MCF 10A (cell line): Measurements from ENCODE around the gene NPM3. TPM values are rescaled to one million over a fixed set of nuclear protein-coding genes. Genes with fewer than 3 reads are reported as not detected.

ENCODE experiments used
- BruUV-seq: library from RNA; stranded (reverse); fragments of 400-500 nt; replicated peaks from 2 replicates; lab custom pipeline; 2021; lab: Mats Ljungman, UMichigan
- CTCF ChIA-PET: fragments of 300-600 bp; sonication (Branson Sonifier 250); formaldehyde crosslinking; extraction: SDS; loops from one replicate; lab custom pipeline; 2021; ENCODE audit warnings: antibody characterized with exemption, inconsistent platforms; lab: Yijun Ruan, JAX
- POLR2A ChIA-PET: fragments of 300-600, 350-650 bp; sonication (Branson Sonifier 250); formaldehyde crosslinking; extraction: SDS; loops from one replicate; lab custom pipeline; 2020; ENCODE audit warnings: antibody characterized with exemption, inconsistent platforms; lab: Yijun Ruan, JAX
- DNase-seq: peaks from one replicate; pipeline ENCODE4 v3.0.0-alpha.2; 2018; ENCODE audit not compliant: unreplicated experiment
- H3K27ac Mint-ChIP-seq: one replicate; pipeline ENCODE4 v1.8.0; 2022; ENCODE audit warnings: mild to moderate bottlenecking, low read depth, mixed read lengths; ENCODE audit not compliant: unreplicated experiment
- H3K27me3 Mint-ChIP-seq: one replicate; pipeline ENCODE4 v1.8.0; 2022; ENCODE audit warnings: mixed read lengths; ENCODE audit not compliant: insufficient read depth, unreplicated experiment
- H3K36me3 Mint-ChIP-seq: one replicate; pipeline ENCODE4 v1.8.0; 2022; ENCODE audit warnings: mild to moderate bottlenecking, moderate library complexity, mixed read lengths; ENCODE audit not compliant: insufficient read depth, unreplicated experiment
- H3K4me1 Mint-ChIP-seq: one replicate; pipeline ENCODE4 v1.8.0; 2022; ENCODE audit warnings: mixed read lengths; ENCODE audit not compliant: insufficient read depth, unreplicated experiment
- H3K4me3 Mint-ChIP-seq: one replicate; pipeline ENCODE4 v1.8.0; 2022; ENCODE audit warnings: mild to moderate bottlenecking, moderate library complexity, mixed read lengths; ENCODE audit not compliant: unreplicated experiment
- H3K9me3 Mint-ChIP-seq: one replicate; pipeline ENCODE4 v1.8.0; 2022; ENCODE audit warnings: mixed read lengths; ENCODE audit not compliant: unreplicated experiment
- intact Hi-C: fragments of 100-400 bp; cut with micrococcal nuclease; formaldehyde crosslinking; loops from 2 replicates; pipeline ENCODE4 v1.14.1; 2022
- total RNA-seq: library from RNA; stranded (reverse); gene quantifications from 2 replicates; pipeline ENCODE4 v1.2.3, GENCODE V29; 2022
- TF ChIP-seq, protein P1 (sequence below): fragments of 200-600 bp; IDR thresholded peaks from one replicate; pipeline ENCODE4 v1.8.0; 2022; ENCODE audit warnings: antibody characterized with exemption, mild to moderate bottlenecking; ENCODE audit not compliant: unreplicated experiment

Gene NPM3
- total RNA-seq, 1 experiment from 2014 or later: 163 TPM

DNA sequence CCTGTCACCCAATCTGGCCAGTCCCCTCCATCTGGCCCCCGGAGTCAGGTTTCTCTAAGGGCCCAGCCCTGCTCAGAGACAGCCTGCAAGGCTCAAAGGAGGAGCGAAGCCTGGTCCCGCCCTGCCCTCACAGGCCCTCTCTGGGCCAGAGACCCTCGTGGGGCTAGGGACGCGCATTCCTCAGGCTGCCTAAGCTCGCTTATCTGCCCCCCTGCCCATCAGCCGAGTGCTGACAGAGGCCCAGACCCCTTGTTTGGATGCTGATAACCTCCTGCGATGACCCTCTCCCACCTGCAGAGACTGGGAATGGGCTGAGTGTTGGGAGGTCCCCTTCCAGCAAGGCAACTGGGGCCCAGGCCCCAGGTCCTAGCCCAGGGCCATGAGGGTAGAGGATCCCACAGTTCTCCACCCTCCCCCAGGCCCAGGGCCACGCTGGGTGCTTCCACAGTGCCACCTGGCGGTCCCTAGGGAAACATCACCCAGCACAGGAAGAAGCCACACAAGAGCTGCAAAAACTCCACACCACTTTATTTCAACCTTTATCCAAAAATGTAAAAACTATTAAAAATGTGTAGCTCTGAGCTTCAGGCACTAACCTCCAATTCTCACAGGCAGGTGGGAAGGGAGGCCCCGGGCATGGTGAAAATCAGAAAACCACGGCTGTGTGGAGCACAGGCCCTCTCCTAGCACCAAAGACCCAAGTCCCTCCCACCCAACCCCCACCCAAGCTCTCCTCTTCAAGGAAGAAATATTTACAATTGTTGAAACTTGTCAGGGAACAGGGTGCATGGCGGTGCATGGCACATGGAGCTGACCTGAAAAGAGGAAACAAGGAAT is 2.2 kb downstream of the NPM3 start:
- Mint-ChIP-seq H3K36me3 (peaks cover 45% of the 10 kb centered on the region), H3K27ac (no peak overlapping the region), H3K4me1 (peaks cover 28% of the 10 kb centered on the region), H3K9me3 (no peaks in the 10 kb centered on the region), H3K4me3 (peak overlapping the region; percentile 33), H3K27me3 (no peaks in the 10 kb centered on the region)
- DNase-seq: peak; percentile 71
- intact Hi-C loops: loop anchor here (1.0 to 5.0 kb wide), 5 partner anchors 179 to 619 kb away; no protein-coding TSS in a partner anchor
- POLR2A ChIA-PET: interaction anchor here (0.6 to 6.2 kb wide), 7 partner anchors 15 to 738 kb away, joined by 3 to 58 read pairs (median 4); partner anchors contain the start of gene OGA
- no TSS peak for BruUV-seq
- CTCF ChIA-PET: interaction anchor here (0.5 to 5.5 kb wide), 58 partner anchors 9 to 1800 kb away, joined by 3 to 47 read pairs (median 4); partner anchors contain the start of genes OGA and POLL
- TF ChIP-seq, protein P1, sequence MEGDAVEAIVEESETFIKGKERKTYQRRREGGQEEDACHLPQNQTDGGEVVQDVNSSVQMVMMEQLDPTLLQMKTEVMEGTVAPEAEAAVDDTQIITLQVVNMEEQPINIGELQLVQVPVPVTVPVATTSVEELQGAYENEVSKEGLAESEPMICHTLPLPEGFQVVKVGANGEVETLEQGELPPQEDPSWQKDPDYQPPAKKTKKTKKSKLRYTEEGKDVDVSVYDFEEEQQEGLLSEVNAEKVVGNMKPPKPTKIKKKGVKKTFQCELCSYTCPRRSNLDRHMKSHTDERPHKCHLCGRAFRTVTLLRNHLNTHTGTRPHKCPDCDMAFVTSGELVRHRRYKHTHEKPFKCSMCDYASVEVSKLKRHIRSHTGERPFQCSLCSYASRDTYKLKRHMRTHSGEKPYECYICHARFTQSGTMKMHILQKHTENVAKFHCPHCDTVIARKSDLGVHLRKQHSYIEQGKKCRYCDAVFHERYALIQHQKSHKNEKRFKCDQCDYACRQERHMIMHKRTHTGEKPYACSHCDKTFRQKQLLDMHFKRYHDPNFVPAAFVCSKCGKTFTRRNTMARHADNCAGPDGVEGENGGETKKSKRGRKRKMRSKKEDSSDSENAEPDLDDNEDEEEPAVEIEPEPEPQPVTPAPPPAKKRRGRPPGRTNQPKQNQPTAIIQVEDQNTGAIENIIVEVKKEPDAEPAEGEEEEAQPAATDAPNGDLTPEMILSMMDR: peak; percentile 97

DNA sequence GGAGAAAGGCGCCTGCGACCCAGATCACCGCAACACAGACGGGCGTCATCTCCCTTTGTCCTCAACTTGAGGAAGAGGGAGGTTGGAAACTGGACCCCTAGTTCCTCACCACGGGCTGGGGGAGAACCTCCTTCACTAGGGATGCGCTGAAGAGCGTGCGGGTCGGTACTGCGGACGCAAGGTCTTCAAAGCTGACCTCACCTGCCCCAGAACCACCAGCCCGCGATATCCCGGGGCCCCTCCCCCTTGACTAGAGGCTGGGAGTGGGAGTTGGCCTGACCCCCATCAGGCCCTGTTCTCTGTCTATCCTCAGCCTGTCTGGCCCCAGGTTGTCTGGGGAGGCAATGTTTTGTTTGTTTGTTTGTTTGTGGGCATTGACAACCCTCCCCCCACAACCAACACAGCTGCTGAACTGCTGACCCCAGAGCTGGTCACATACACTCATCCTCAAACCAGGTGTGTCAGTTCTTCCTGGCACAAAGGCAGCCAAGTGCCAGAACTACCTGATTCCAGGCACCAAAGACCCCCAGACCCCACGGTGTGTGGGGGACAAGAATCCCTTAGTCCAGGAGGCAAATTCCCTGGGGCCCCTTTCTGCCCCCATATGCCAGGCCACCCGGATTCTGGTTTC is 2.9 kb downstream of the NPM3 start:
- ChIA-PET CTCF (interaction anchor here (0.6 to 5.5 kb wide), 27 partner anchors 8 to 1800 kb away, joined by 3 to 47 read pairs (median 4); partner anchors contain the start of gene OGA), POLR2A (interaction anchor here (1.1 to 5.4 kb wide), 2 partner anchors 38 to 567 kb away, joined by 3 to 56 read pairs; partner anchors contain the start of gene OGA)
- TF ChIP-seq, protein P1: no peak
- Mint-ChIP-seq H3K27ac (no peak overlapping the region), H3K27me3 (no peaks in the 10 kb centered on the region), H3K36me3 (peaks cover 37% of the 10 kb centered on the region), H3K9me3 (no peaks in the 10 kb centered on the region), H3K4me1 (peaks cover 28% of the 10 kb centered on the region), H3K4me3 (no peak overlapping the region)
- no TSS peak for BruUV-seq
- intact Hi-C loops: loop anchor here (2.0 to 5.0 kb wide), 3 partner anchors 292 to 618 kb away; no protein-coding TSS in a partner anchor
- DNase-seq: no peak

DNA sequence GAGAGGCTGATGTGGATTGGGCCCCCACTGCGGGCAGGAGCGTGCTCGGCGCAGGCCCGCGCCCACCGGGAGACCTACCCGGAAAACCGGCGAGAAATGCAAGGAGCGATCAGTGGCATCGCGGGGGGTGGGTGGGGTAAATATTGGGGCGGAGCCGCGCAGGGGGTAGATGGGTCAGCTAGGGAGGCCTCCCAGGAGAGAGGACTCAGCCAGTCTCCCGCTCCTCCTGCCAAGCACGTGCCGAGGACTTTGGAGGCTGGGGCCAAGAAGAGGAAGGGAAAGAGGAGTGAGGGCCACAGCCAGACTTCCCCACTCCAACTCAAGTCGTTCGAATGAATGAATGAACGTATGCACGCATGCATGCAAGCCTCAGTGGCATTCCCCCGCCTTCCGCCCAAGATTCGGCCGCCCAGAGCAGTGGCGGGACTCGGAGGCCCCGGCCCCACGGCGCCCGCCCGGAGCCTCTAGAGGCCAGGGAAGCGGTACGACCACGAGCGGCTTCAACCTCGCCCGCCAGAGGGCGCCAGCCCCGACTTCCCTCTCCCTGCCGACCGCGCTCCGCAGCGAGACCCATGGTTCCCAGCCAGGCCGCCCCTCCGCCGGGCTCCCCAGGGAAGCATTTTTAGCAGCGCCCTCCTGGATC is 3.6 kb downstream of the NPM3 start:
- Mint-ChIP-seq H3K27me3 (peaks cover 4% of the 10 kb centered on the region), H3K4me3 (no peak overlapping the region), H3K4me1 (peaks cover 25% of the 10 kb centered on the region), H3K27ac (no peak overlapping the region), H3K9me3 (no peaks in the 10 kb centered on the region), H3K36me3 (peaks cover 31% of the 10 kb centered on the region)
- ChIA-PET POLR2A (no interaction called here), CTCF (interaction anchor here (0.6 to 5.5 kb wide), 6 partner anchors 14 to 777 kb away, joined by 3 to 31 read pairs (median 10); partner anchors contain the start of gene OGA)
- TF ChIP-seq, protein P1: peak; percentile 42
- DNase-seq: no peak
- intact Hi-C loops: loop anchor here (2.0 to 5.0 kb wide), 3 partner anchors 293 to 617 kb away; no protein-coding TSS in a partner anchor
- BruUV-seq: no TSS peak
